ENCODE data around the gene TUBB3.

GRCh38 chr16:89923640-89924296, 626 bp downstream of the TUBB3 start:
- no peak for TF ChIP-seq CTCF (IDR thresholded peaks at IDR 0.05)
- TF ChIP-seq SIN3A (IDR thresholded peaks at IDR 0.05; ENCODE audit: borderline replicate concordance, insufficient read depth, low read depth, low read length) = 0 out of 2 replicates have a peak, but pooled peaks have one; percentile 26
- TF ChIP-seq POLR2AphosphoS5 (IDR thresholded peaks at IDR 0.05; ENCODE audit: low read depth, low read length) = no peak
- TF ChIP-seq REST (IDR thresholded peaks at IDR 0.05; ENCODE audit: insufficient read depth in 1 of 2, low read depth in 2 of 2, low read length in 1 of 2) = no peak
